T1000 (cell line): ENCODE data around the gene KCNJ16.
A peak's percentile ranks its signal among the peaks of the same experiment; 100 is the strongest.

Source experiments
- DNase-seq: peaks from one replicate; lab custom pipeline; 2025; ENCODE audit warnings: mixed read lengths; lab: John Stamatoyannopoulos, UW

Gene KCNJ16

DNA sequence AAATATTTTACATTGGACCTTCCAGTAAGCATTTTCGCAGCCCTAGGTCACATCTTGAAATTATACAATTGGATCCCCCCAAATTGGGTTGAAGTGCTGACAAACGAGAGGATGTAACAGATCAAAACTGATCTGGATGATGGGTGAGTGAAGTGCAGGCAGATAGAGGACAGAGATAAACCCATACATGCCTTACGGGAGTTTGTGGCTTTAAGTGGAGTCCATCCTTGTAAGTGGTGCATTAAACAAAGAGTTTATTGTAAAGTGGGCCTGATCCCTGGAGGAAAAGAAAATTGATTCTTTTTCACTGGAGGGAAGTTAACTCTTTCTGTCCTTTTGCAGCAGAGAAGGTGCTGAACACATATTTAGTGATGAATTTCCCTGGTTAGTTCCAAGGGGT lies 55.3 kb downstream of the KCNJ16 start:
- DNase-seq, result no peak

DNA sequence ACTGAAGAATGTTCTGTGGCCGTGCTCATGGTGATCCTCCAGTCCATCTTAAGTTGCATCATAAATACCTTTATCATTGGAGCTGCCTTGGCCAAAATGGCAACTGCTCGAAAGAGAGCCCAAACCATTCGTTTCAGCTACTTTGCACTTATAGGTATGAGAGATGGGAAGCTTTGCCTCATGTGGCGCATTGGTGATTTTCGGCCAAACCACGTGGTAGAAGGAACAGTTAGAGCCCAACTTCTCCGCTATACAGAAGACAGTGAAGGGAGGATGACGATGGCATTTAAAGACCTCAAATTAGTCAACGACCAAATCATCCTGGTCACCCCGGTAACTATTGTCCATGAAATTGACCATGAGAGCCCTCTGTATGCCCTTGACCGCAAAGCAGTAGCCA lies 57.5 kb downstream of the KCNJ16 start:
- DNase-seq, result no peak

DNA sequence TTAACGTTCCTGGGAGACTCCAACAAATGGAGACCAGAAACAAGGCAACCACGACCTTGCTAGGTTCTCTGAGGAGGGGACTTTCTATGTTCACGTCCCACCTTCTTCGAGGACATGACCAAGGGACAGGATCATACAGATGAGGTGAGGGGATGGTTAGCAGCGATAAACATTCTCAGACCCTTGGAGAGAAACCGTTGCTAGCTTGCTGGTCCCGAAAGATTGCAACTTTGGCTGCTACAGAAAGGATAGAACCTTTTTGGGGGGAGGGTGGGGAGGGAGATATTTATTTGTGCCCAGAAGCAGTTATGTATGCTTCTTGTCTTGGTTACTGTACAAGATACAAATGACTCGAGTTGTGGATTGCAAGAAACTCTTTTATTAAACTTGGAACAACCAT lies 59.0 kb downstream of the KCNJ16 start:
- no peak for DNase-seq

DNA sequence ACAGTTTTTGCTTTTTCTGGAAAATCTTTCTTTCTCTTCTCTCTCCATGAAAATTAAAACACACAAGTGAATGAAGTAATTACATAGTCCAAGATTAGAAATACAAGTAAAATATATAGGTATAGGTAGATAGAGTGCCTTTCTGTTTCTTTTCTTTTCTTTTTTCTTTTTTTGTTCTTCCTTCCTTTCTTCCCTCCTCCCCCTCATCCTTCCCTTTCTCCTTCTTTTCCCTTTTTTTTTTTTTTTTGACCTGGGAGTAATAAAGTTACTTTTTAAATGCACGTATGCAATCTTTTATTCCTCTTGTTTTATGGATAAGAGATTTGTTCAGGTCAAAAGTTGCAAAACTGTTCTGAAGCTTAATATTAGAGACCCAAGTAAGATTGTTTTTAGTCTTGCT lies 59.8 kb downstream of the KCNJ16 start:
- no peak for DNase-seq

DNA sequence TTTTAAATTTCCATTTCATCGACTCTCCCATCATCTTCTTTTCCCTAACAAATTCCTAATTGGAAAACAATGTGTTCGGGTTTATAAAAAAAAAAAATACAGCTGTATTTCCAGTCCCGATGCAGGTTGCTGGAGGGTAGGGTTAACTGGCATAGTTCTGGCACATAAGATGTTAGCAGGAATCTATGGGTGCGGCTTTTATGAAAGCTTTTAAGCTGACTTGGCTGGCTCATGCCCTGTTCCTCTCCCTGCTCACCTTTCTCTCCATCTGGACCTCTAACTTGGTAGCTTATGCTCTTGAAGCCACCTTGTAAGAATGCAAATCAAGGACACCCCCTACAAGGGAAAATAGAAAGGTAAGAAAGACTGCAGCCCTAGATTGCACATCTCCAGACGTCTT lies 61.1 kb downstream of the KCNJ16 start:
- DNase-seq, result no peak

DNA sequence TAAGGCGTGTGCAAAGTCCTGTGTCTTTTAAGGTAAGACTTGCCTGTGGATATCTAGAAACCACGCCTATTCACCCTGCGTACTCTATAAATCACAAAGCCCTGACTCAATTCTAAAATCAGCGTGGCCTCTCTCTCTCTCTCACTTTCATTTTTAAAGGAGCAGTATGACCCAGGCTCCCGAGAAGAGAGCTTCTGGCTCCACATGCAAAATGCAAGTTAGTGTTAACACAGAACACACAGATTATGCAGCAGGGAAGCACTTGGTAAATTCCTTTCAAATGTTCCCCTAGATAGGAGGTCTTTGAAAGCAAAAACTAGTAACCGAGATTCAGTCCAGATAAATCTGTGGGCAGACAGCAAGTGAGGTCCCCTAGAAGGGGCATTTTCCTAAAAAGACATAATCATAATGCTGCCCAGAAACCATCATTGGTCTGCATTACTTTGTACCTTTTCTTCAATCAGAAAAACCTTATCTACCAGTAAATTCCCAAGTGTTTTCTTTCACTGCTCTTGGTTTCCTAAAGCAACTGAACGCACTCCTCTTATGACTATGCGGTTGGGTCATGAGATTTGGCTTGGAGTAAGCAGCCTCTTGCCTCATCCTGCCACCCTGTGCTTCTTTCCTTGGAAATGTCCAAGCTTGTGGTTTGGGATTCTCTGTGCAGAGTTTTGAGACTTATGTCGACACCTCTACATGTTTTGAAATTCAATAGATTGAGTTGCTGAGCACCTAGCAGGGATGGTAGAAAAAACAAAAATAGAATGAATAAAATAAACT lies 62.6 kb downstream of the KCNJ16 start:
- DNase-seq, result peak; percentile 38

DNA sequence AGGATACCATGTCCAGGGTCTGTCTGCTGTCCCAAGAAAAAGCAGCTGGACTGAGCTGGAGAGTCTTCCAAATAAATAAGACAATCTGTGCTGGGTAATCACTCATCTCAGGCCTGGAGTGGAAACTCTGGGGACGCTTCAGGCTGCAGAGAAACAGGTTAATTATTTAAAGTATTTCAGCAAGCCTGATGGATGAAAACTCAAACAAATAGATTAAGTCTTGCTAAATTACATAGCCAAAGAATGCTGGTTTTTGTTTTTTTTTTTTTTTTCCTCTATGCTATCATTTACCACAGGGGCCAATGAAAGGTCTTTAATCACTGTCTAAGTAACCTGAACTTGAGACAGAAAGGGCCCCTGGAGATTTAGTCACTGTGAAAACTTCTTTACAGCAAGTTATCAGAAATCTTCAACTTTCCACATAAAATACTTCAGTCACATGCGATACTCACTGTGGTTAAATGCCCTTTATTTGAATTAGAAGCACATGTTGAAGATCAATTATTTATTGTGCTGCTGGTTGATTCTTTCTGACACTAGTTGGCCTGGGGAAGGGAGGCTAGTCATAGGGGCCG lies 63.4 kb downstream of the KCNJ16 start:
- peak; percentile 33 for DNase-seq

DNA sequence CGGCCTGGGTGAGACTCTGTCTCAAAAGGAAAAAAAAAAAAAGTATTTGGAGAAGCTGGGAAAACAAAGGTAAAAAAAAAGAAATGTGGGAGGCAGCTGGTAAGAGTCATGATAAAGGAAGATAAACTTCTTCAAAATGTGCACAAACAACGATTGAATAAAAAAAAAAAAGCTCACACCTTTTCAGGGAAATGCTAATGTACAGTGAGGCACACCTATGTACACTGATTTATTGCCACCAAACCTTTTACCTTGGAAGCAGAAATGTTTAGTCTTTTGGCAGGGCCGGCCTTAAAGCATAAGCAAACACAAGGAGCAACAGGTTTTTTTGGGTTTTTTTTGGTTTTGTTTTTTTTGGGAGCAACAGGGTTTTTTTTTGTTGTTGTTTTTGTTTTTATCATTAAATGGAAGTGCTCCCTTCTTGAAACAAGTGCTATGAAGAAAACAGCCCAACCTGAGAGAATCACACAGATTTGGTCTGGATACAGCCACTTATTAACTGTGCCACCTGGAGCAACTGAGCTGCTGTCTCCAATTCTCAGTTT lies 64.5 kb downstream of the KCNJ16 start:
- no peak for DNase-seq

DNA sequence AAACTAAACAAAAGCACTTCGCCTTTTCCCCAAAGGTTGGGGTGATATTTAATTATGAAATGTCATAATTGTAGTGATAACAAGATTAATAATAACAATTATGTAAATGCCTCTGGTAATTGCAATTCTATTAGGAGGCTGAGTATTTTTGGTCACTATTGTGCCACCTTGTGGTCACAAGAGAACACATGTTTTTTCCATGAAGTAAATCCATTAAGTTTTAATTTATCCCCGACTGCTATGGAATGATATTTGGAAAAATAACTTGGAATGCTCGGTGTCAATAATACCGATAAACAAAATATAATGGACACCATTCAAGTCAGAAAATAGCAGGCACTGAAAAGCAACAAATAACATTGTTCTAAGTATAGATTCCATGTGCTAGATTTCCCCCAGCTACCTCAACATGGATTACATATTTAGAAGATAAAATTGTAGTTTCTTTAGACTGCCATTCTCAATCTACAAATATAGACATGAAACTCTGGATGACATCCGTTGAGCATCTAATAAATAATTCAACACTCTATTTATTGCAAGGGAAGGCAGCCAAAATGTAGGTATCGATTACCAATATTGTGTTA lies 69.3 kb downstream of the KCNJ16 start:
- DNase-seq, result no peak

DNA sequence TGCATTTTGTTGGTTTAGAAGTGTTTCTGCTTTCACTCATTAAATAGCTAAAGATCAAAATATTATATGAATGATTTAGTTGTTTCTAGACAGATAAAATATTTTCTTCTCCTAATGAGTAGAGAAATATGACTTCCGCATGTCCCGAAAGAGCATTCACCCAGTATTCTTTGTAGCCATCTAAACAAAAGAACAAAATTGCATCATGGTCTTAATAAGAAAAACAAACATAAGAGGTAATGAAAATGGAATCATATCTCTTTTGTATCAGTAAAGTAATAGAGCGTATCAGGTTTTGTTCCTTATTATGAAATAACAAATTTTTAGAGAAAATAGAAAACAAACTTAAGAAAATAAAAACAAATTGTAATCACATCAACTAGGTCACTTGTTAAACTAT lies 78.2 kb downstream of the KCNJ16 start:
- no peak for DNase-seq

DNA sequence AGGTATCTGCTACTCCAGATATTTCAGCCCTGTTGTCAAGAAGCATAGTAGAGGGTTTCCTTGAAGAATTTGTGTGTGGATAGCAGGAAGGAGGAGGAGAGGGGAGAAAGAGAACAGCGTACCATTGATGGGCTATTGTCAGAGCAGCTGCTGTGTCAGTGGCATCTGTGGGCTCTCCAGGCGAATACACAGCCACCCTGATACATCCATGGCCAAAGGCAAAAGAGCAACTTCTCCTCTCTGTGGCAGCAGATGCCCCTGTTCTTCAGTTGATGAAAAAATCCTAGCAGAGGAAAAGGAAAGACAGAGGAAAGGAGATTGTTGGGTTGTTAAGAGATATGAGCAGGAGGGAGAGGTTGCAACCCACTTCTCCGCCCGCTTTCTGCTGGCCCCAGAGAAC lies 82.1 kb downstream of the KCNJ16 start:
- no peak for DNase-seq

DNA sequence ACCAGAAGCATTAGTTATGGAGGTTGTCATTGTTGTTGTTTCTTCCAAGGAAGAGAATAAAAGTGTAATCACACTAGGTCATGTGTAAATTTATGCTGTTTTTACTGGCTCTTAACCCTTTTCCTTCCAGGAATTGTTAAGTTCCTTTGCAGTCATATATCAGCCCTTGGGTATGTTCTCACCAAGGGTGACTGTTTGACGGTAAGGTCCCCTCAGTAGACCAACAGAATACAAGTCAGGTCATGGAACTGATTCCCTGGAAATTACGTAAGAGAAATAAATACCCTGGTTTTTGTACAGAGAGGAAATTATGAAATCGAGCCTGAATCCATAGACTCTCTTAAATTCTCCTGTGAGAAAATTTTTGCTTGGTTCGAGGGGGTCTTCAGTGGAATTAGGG lies 83.2 kb downstream of the KCNJ16 start:
- DNase-seq, result no peak

DNA sequence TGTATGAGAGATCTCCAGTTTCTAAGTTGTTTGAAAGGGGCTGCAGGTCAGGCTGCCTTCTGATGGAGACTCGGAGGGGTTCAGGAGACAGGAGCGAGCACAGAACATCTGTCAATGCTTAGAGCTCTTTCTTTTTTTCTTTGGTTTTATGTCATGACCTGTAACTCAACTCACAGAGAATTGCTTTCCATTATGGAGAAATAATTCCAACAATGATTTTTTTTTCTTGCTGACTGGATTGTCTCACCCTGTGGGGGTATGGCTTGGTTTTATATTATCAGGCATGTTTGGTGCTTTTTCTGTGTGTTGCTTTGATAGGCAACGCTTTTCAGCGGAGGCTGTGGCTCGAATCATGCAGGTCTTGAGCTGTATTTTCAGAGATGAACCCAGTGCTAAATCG lies 83.6 kb downstream of the KCNJ16 start:
- no peak for DNase-seq

DNA sequence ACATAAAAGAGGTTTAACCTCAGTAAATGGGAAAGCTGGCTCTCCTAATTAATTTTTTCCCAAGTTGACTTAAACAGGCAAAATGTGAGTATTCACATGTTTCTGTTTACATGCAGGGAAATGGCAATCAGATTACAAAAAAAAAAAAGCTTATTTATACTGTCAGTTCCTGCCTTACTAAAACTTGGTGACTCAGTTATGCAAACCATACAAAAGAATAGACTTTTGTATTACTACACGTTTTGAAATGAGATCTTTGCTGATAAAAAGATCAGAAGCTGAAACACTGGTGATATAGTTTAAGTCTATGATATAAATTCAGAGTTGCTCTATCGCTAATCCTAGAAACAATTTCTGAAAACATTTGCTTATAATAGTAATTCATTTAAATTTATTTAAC lies 85.0 kb downstream of the KCNJ16 start:
- no peak for DNase-seq

DNA sequence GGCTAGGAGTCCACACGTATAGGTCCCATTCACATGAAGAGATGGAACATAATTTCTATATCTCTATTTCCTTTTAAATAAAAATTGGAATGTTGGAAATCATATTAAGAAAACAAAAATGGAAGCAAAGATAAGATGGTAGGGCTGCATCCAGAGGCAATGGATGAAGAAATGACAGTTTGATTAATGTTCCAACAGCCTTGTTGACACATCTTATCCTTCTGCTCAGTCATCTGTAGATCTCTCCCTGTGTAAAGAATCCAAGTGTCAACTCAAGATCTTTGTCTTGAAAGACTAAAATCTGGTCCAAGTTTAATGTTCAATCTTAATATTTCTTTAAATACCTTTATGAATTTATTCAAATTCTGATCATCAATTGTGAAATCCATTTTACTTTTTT lies 86.5 kb downstream of the KCNJ16 start:
- DNase-seq, result no peak

DNA sequence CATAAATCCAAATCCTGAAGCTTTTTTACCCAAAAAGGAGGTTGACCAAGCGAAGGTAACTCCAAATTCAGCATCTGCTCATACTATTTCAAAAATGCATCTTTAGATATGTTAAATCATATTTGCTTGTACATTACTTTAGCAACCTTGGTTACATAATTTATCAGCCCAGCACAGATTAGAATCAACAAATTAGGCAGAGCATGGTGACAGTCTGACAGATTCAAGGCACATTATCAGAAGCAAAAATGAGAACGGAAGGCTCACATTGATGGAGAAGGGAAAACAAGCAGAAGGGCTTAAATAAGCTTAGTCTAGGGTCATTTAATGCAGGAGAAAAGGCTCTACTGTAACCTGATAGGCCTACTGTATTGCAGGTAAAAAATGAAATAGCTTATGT lies 90.4 kb downstream of the KCNJ16 start:
- DNase-seq, result no peak

DNA sequence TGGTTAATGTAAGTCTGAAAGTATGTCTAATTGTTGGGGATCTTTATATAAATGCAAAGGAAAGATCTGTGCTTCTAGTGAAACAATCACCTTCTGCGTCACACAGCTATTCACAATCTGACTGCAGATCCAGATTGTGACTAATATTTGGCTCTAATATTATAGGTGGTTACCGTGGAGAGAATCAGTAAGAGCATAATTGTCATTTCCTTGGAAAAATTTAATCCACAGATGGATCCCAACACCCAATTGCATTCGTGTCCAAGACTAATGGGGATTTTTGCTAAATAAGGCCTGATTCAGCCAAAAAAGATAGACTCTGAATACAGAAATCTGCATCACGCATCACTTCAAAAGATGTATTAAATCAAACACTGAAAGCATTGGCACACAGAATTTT lies 91.6 kb downstream of the KCNJ16 start:
- no peak for DNase-seq

DNA sequence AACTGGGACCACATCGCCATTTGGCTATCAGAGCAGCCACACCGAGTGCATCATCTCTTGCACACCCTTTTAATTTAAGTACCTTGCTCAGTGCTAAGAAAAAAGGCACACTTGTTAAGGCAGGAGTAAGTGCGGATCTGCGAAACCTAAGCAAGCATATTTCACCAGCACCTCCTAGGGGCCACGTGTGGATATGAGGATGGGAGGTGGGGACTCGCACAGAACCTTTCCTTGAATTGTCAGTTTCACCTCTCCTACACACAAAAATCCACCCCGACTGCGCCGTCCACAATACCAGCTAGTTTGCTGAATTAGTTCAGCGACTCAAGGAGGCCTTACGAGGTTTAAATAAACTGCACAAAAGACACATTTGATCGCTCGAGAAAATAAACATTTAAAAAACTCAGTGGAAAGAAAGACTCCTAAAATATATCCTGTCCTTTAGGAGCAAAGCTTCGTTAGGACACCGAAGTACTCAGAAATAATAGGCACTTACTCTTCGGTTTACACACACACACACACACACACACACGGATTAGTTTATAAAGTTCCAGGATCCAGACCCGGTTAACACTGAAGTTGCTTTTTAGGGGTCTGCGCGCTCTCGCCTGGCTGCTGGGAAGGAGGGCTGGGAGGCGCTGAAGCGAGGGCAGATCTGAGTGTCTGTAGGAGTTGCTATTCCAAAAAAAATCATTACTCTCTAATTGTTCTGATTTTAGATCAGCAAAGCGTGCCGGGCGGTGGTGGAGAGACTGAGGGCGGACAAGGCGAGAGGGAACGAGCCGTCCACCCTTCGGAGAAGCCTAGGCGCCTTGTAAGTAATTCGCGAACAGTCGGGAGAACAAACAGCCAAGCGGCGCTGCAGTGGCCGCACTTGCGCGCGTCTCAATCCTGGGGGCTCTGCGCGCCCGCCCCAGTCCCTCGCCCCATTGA lies 93.3 kb downstream of the KCNJ16 start:
- no peak for DNase-seq

DNA sequence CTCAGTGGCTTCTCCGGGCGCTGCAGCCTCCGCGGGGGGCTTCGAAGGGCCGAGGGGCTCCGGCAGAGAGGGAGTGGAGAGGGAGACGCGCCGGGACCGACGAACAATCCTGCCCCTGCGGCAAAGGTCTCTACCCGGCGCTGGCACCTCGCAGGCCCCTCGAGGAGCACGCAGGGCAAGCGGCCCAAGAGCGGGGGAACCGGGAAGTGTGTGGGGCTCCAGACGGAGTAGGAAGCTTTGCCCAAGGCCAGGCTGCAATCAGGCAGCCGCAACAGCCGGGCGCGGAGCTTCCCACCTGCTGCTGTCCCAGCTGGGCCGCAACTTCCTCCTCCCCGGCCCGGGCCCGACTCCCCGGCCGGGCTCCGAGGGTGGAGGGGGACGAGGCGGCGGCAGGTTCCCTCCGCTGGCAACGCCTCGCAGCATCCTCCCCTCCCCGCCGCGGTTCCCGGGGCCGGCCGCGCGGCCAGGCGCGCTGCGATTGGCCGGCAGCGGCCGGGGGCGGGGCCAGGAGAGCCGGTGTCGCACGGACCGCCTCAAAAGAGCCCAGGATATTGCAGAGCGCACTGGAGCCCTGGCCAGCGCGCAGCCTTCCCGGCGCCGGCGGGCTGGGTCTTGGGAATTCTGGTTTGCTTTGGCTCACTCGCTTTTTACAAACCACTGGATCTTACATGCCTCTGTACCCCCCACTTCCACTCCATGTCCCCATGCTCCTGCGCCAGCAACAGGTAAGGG lies 94.1 kb downstream of the KCNJ16 start, which contains the start of gene KCNJ2:
Gene KCNJ2 (plus strand): TSS at position 556 of the 732 bp plus-strand sequence. CDS start 5,508 bp downstream, outside the sequence.
- DNase-seq, result peak; percentile 60

DNA sequence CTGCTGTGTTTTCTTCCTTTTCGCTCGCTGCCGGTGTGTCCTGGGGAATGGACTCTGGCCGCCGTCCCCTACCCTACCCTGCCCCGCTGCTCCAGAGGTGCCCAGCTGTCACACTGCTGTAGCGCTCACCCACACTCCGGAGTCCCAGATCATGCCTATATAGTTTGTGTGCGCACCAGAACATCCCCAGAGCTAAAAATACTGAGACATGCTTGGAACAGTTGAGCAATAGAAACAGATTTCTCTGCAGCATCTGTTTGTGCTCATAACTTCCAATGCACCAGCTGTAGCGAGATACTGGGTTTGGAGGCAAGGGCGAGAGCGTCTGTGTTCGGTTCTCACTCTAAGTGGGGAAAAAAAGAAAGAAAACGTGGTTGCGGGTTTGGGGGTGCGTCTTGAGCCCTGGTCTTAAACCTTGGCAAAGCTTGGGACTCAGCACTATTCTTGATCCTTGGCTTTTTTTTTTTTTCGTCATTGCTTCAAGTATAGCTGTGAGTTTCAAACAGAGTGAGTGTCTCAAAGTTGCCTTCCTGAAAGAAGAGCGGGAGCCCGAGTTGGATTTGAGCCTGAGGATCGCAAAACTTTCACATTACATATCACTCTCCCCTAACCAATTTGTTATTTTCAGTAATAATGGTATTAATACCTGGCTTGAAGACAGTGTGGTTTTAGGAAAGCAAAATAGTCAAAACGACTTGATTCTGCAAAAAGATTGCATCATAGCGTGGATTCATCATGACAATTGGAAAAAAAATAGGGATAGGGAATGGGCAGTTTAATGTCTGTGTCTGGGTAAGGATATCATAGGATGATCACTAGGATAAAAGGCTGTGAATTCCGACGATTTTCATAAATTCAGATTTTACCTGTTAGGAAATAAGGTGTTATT lies 94.9 kb downstream of the KCNJ16 start:
- DNase-seq, result no peak
